ENCODE measurements around the gene DOCK4.

Gene DOCK4

DNA sequence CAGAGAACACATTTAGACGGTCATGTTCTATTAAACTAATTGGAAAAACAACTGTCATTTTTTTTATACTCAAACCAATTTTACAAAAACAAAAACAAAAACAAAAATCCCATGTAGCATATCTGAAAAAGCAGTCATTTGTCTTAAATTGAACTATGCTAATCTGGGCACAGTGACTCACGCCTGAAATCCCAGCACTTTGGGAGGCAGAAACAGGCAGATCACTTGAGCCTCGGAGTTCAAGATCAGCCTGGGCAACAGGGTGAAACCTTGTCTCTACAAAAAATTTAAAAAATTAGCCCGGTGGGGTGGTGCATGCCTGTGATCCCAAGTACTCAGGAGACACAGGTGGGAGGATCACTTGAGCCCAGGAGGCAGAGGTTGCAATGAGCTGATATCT lies 253.4 kb downstream of the DOCK4 start:
- H3K27me3 ChIP-seq (ENCODE audit: insufficient read depth, poor library complexity, severe bottlenecking): no peaks in the 10 kb centered on the region
- H3K27ac ChIP-seq (ENCODE audit: poor library complexity, severe bottlenecking): no peak overlapping the region
- no peak for DNase-seq (ENCODE audit: low spot score)
- TF ChIP-seq, protein P1, sequence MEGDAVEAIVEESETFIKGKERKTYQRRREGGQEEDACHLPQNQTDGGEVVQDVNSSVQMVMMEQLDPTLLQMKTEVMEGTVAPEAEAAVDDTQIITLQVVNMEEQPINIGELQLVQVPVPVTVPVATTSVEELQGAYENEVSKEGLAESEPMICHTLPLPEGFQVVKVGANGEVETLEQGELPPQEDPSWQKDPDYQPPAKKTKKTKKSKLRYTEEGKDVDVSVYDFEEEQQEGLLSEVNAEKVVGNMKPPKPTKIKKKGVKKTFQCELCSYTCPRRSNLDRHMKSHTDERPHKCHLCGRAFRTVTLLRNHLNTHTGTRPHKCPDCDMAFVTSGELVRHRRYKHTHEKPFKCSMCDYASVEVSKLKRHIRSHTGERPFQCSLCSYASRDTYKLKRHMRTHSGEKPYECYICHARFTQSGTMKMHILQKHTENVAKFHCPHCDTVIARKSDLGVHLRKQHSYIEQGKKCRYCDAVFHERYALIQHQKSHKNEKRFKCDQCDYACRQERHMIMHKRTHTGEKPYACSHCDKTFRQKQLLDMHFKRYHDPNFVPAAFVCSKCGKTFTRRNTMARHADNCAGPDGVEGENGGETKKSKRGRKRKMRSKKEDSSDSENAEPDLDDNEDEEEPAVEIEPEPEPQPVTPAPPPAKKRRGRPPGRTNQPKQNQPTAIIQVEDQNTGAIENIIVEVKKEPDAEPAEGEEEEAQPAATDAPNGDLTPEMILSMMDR (IDR thresholded peaks at IDR 0.05; ENCODE audit: poor library complexity, severe bottlenecking): no peak
- no peaks in the 10 kb centered on the region for H3K36me3 ChIP-seq (ENCODE audit: low read depth)
- ATAC-seq (ENCODE audit: low read depth): no peak
- no peaks in the 10 kb centered on the region for H3K9me3 ChIP-seq (ENCODE audit: severe bottlenecking)
- H3K4me3 ChIP-seq (ENCODE audit: severe bottlenecking): no peak overlapping the region
- peaks cover 15% of the 10 kb centered on the region for H3K4me1 ChIP-seq (ENCODE audit: insufficient read depth, poor library complexity, severe bottlenecking)

DNA sequence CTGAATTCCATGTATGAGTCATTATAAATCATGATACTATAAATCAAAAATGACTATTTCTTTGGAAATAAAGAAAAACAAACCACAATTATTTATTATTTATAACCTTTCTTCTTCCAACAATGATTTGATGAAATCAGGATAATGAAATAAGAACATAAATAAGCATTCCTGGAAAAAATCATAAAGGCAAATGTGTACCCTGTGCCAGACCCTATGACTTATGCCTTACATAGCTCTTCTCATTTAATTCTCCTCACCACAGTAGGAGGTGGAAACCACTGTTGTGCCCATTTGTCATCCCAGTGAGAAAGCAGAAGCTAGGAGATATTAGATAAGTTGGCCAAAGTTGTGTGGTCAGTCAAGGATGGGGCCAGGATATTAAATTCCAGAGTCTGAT lies 255.1 kb downstream of the DOCK4 start:
- H3K27me3 ChIP-seq (ENCODE audit: insufficient read depth, poor library complexity, severe bottlenecking): no peaks in the 10 kb centered on the region
- TF ChIP-seq, protein P1 (IDR thresholded peaks at IDR 0.05; ENCODE audit: poor library complexity, severe bottlenecking): no peak
- H3K9me3 ChIP-seq (ENCODE audit: severe bottlenecking): no peaks in the 10 kb centered on the region
- H3K36me3 ChIP-seq (ENCODE audit: low read depth): no peaks in the 10 kb centered on the region
- no peak overlapping the region for H3K4me3 ChIP-seq (ENCODE audit: severe bottlenecking)
- no peak overlapping the region for H3K27ac ChIP-seq (ENCODE audit: poor library complexity, severe bottlenecking)
- no peak for DNase-seq (ENCODE audit: low spot score)
- ATAC-seq (ENCODE audit: low read depth): no peak
- H3K4me1 ChIP-seq (ENCODE audit: insufficient read depth, poor library complexity, severe bottlenecking): peaks cover 15% of the 10 kb centered on the region

DNA sequence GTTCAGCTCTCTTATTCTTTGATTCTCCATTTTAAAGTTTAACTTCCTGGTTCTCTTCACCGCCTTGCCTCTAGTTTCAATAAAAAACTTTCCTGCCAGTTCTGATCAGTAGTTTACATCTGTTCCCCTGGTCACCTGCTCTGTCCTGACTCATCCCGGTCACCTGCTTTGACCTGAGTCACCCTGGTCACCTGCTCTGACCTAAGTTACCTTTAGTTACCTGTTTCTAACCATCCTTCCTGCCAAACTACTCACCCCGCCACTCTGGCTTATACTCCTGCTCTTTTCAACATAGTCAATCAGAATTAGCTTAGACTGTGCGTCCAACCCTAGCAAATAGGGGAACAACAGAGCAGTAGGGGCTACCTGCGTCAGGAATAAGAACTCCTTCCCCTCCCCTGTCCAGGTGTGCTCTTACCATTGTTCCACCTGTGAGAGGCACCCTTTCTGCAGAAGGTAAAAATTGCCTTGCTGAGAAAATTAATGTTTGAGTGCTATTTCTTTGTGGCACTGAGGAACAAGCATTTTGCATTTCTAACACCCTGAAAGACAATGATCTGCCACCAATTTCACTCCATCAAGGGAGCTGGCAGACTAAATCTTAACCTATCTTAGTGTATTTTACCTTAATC lies 263.6 kb downstream of the DOCK4 start:
- Histone ChIP-seq H3K4me1 (ENCODE audit: insufficient read depth, poor library complexity, severe bottlenecking) (no peaks in the 10 kb centered on the region), H3K4me3 (ENCODE audit: severe bottlenecking) (no peak overlapping the region), H3K27me3 (ENCODE audit: insufficient read depth, poor library complexity, severe bottlenecking) (no peaks in the 10 kb centered on the region), H3K9me3 (ENCODE audit: severe bottlenecking) (peaks cover 11% of the 10 kb centered on the region), H3K27ac (ENCODE audit: poor library complexity, severe bottlenecking) (no peak overlapping the region), H3K36me3 (ENCODE audit: low read depth) (peaks cover 34% of the 10 kb centered on the region)
- ATAC-seq (ENCODE audit: low read depth) (no peak), DNase-seq (ENCODE audit: low spot score) (no peak)
- TF ChIP-seq, protein P1 (IDR thresholded peaks at IDR 0.05; ENCODE audit: poor library complexity, severe bottlenecking): no peak

DNA sequence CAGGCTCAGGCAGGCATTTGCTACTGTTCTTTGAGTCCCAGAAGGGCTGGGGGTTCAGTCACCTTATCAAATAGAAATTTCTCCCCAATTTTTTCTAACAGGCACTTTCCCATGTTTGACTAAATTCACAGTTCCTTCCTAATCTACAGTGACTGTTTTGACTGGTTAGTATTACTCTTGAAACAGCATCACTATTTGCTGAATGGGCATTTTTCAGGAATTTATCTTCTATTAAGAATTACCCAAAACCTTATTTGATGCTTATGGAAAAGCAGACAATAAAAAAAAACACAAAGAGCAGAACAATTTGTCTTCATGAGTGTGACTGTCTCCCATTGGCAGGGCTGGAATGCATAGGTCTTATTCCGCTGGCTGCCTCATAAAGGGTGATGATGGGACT lies 269.0 kb downstream of the DOCK4 start:
- ATAC-seq (ENCODE audit: low read depth) (no peak), DNase-seq (ENCODE audit: low spot score) (no peak)
- H3K36me3 ChIP-seq (ENCODE audit: low read depth): peaks cover 5% of the 10 kb centered on the region
- no peak overlapping the region for H3K4me3 ChIP-seq (ENCODE audit: severe bottlenecking)
- H3K4me1 ChIP-seq (ENCODE audit: insufficient read depth, poor library complexity, severe bottlenecking): no peaks in the 10 kb centered on the region
- TF ChIP-seq, protein P1 (IDR thresholded peaks at IDR 0.05; ENCODE audit: poor library complexity, severe bottlenecking): no peak
- H3K9me3 ChIP-seq (ENCODE audit: severe bottlenecking): no peaks in the 10 kb centered on the region
- no peak overlapping the region for H3K27ac ChIP-seq (ENCODE audit: poor library complexity, severe bottlenecking)
- no peaks in the 10 kb centered on the region for H3K27me3 ChIP-seq (ENCODE audit: insufficient read depth, poor library complexity, severe bottlenecking)

DNA sequence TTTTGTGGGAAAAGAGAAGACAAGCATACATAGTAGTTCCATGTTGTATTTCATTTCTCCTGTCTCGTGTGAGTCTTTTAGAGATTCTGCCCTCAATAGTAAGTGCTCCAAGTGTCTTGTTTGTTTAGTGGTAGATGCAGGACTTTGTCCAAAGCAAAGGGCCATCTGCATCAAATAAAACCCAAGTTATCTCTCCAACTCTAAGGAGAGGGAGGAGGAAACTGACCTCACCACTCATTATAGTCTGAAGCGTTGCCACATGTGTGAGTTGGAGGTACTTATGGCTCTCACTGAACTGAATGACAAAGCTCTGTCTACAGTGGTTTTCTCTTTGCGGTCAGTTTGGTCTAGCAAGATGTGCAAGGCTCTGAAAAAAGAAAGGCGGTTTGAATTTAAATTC lies 272.6 kb downstream of the DOCK4 start:
- no peaks in the 10 kb centered on the region for H3K9me3 ChIP-seq (ENCODE audit: severe bottlenecking)
- no peak for DNase-seq (ENCODE audit: low spot score)
- TF ChIP-seq, protein P1 (IDR thresholded peaks at IDR 0.05; ENCODE audit: poor library complexity, severe bottlenecking): no peak

More for the DNA sequence above, 272.6 kb downstream of the DOCK4 start:
- no peaks in the 10 kb centered on the region for H3K27me3 ChIP-seq (ENCODE audit: insufficient read depth, poor library complexity, severe bottlenecking)
- no peaks in the 10 kb centered on the region for H3K36me3 ChIP-seq (ENCODE audit: low read depth)
- no peaks in the 10 kb centered on the region for H3K4me1 ChIP-seq (ENCODE audit: insufficient read depth, poor library complexity, severe bottlenecking)
- H3K4me3 ChIP-seq (ENCODE audit: severe bottlenecking): no peak overlapping the region
- ATAC-seq (ENCODE audit: low read depth): no peak
- H3K27ac ChIP-seq (ENCODE audit: poor library complexity, severe bottlenecking): no peak overlapping the region

Measured in RWPE2 (cell line).